GM12878 (cell line): ENCODE measurements around the gene KRT82. TPM values are rescaled to one million over a fixed set of nuclear protein-coding genes. Genes with fewer than 3 reads are reported as not detected.

Experiments
- ATAC-seq: fragments of 200-7000 bp; cut with Tn5 transposase; 3 replicates; pipeline ENCODE4 v1.9.1; 2020; ENCODE audit warnings: mild to moderate bottlenecking, moderate library complexity
- BruUV-seq: library from RNA; stranded (reverse); fragments of 400-500 nt; replicated peaks from 2 replicates; lab custom pipeline; 2021; lab: Mats Ljungman, UMichigan
- CTCF ChIA-PET: fragments of 300-600 bp; sonication (Branson Sonifier 250); formaldehyde crosslinking; extraction: SDS; loops from one replicate; lab custom pipeline; 2021; ENCODE audit warnings: inconsistent platforms; lab: Yijun Ruan, JAX
- POLR2A ChIA-PET: fragments of 350-600 bp; formaldehyde crosslinking; extraction: SDS; loops from one replicate; lab custom pipeline; 2021; ENCODE audit warnings: inconsistent platforms; lab: Charles Lee
- RAD21 ChIA-PET: fragments of 300-600 bp; sonication (Branson Sonifier 250); formaldehyde crosslinking; loops from one replicate; lab custom pipeline; 2023; ENCODE audit warnings: antibody characterized with exemption; ENCODE audit not compliant: unreplicated experiment; lab: Charles Lee
- SMC1A ChIA-PET: fragments of 300-600 bp; sonication (Branson Sonifier 250); formaldehyde crosslinking; loops from one replicate; lab custom pipeline; 2023; ENCODE audit not compliant: unreplicated experiment, uncharacterized antibody; lab: Charles Lee
- DNase-seq: peaks from one replicate; pipeline ENCODE4 v3.0.0-alpha.2; 2011; ENCODE audit warnings: low read depth, low spot score
- FAIRE-seq: peaks from 3 replicates; lab custom pipeline; 2011; peaks lifted over from hg19 to GRCh38; lab: Jason Lieb, UNC
- H2AFZ ChIP-seq: 2 replicates; pipeline ENCODE4 v1.6.0; 2011; ENCODE audit warnings: low read depth, low read length, control low read depth; ENCODE audit not compliant: control insufficient read depth
- H3K27ac ChIP-seq: 2 replicates; pipeline ENCODE4 v1.5.1; 2011; ENCODE audit warnings: control low read depth; ENCODE audit not compliant: control insufficient read depth, insufficient read depth
- H3K27me3 ChIP-seq, 2 experiments: replicated peaks in 1 of 2; 2 replicates each; pipeline versions ENCODE4 v1.6.0 to v1.6.1; 2011; ENCODE audit warnings: low read length in 1 of 2; ENCODE audit not compliant: control insufficient read depth in 2 of 2, insufficient read depth in 2 of 2
- H3K36me3 ChIP-seq, 2 experiments: 2 replicates each; pipeline ENCODE4 v1.5.1; 2011; ENCODE audit warnings: low read length in 1 of 2; ENCODE audit not compliant: control insufficient read depth in 2 of 2, insufficient read depth in 2 of 2
- H3K4me1 ChIP-seq: 2 replicates; pipeline ENCODE4 v1.6.1; 2011; ENCODE audit warnings: mild to moderate bottlenecking, low read length, moderate library complexity, mixed read lengths; ENCODE audit not compliant: control insufficient read depth, insufficient read depth
- H3K4me2 ChIP-seq: 2 replicates; pipeline ENCODE4 v1.6.0; 2011; ENCODE audit warnings: control low read depth; ENCODE audit not compliant: control insufficient read depth, insufficient read depth
- H3K4me3 ChIP-seq: fragments of 200-600 bp; sonication (generic); 2 replicates; pipeline ENCODE4 v1.5.1; 2016
- H3K79me2 ChIP-seq: 2 replicates; pipeline ENCODE4 v1.6.0; 2011; ENCODE audit warnings: low read length; ENCODE audit not compliant: control insufficient read depth, insufficient read depth
- H3K9ac ChIP-seq: 2 replicates; pipeline ENCODE4 v1.8.0; 2011; ENCODE audit warnings: low read length, control low read depth, mixed read lengths; ENCODE audit not compliant: control insufficient read depth, insufficient read depth
- H3K9me3 ChIP-seq: replicated peaks from 3 replicates; pipeline ENCODE4 v1.5.1; 2011; ENCODE audit warnings: mild to moderate bottlenecking, low read length; ENCODE audit not compliant: control insufficient read depth, insufficient read depth
- H4K20me1 ChIP-seq: 2 replicates; pipeline ENCODE4 v1.6.0; 2011; ENCODE audit not compliant: control insufficient read depth, insufficient read depth
- BMI1 ChIP-seq: fragments of 450-650 bp; IDR thresholded peaks from 2 replicates; pipeline ENCODE4 v1.6.1; 2016; ENCODE audit warnings: mild to moderate bottlenecking, moderate library complexity, borderline replicate concordance
- CBFB ChIP-seq: IDR thresholded peaks from 2 replicates; pipeline ENCODE4 v1.6.1; 2016; ENCODE audit warnings: antibody characterized with exemption, low read depth
- CEBPZ ChIP-seq: fragments of 150-350 bp; IDR thresholded peaks from 2 replicates; pipeline ENCODE4 v1.6.1; 2016; ENCODE audit warnings: low read depth, low read length
- NFYA ChIP-seq: IDR thresholded peaks from 2 replicates; pipeline ENCODE4 v1.6.1; 2011; ENCODE audit warnings: low read depth, mild to moderate bottlenecking, low read length, improper control_type of control experiment, borderline replicate concordance
- POLR2A ChIP-seq: IDR thresholded peaks from 2 replicates; pipeline ENCODE4 v1.6.1; 2011; ENCODE audit warnings: low read depth, mild to moderate bottlenecking, low read length
- RCOR1 ChIP-seq: conservative IDR thresholded peaks from 2 replicates; pipeline ENCODE4 v1.6.1; 2012; ENCODE audit warnings: low read depth, low read length, improper control_type of control experiment
- SIN3A ChIP-seq: IDR thresholded peaks from 2 replicates; pipeline ENCODE4 v1.6.1; 2012; ENCODE audit warnings: low read depth, low read length, improper control_type of control experiment
- SP1 ChIP-seq: IDR thresholded peaks from one replicate; pipeline ENCODE4 v1.6.1; 2011; ENCODE audit warnings: low read depth, low read length
- SREBF1 ChIP-seq: IDR thresholded peaks from 2 replicates; pipeline ENCODE4 v1.6.1; 2012; ENCODE audit warnings: mild to moderate bottlenecking, low read length
- SREBF2 ChIP-seq: IDR thresholded peaks from 2 replicates; pipeline ENCODE4 v1.6.1; 2012; ENCODE audit warnings: mild to moderate bottlenecking, low read length
- USF2 ChIP-seq: IDR thresholded peaks from 2 replicates; pipeline ENCODE4 v1.6.1; 2011; ENCODE audit warnings: low read depth, low read length, improper control_type of control experiment, borderline replicate concordance
- ZNF384 ChIP-seq: IDR thresholded peaks from 2 replicates; pipeline ENCODE4 v1.6.1; 2012; ENCODE audit warnings: low read depth, mild to moderate bottlenecking, low read length, improper control_type of control experiment, borderline replicate concordance
- WGBS: methylation state at CpG from one replicate; pipeline ENCODE4 v1.1.6; 2016; ENCODE audit warnings: low lambda C conversion rate; ENCODE audit not compliant: insufficient replicate concordance, insufficient coverage; ENCODE audit errors: missing lambda C conversion rate; 5-methylcytosine and 5-hydroxymethylcytosine counted together
- in situ Hi-C: fragments of 300-500 bp; cut with MboI; formaldehyde crosslinking; loops from 9 replicates; pipeline ENCODE4 v1.14.3; 2018; ENCODE audit warnings: mixed read lengths
- intact Hi-C: fragments of 100-400 bp; cut with micrococcal nuclease; formaldehyde crosslinking; loops from one replicate; pipeline ENCODE4 v1.14.2; 2022; ENCODE audit not compliant: unreplicated experiment
- polyA plus RNA-seq, 11 experiments: library from polyadenylated mRNA; depleted of rRNA in 4 of 11; unstranded in 6 of 11; stranded (reverse) in 5 of 11; fragments of >200 nt; fragmentation: Nextera tagmentation in 4 of 11; fragmentation: Illumina TruSeq in 1 of 11; extraction: Ambion mirVana in 4 of 11; extraction: Trizol in 1 of 11; gene quantifications; 1 replicate in 1 of 11; 2 replicates in 10 of 11; pipeline versions ENCODE4 v1.2.1 to v1.2.3, GENCODE V29; 2011 to 2016; ENCODE audit warnings: inconsistent platforms in 2 of 11, missing spikeins in 2 of 11, low read depth in 1 of 11
- total RNA-seq, 4 experiments: library from RNA; depleted of rRNA in 3 of 4; stranded (reverse); fragments of >200 nt in 3 of 4; fragmentation: Illumina TruSeq in 1 of 4; extraction: Trizol in 1 of 4; gene quantifications; 2 replicates each; pipeline versions ENCODE4 v1.2.1 to v1.2.3, GENCODE V29; 2013 to 2021

Gene KRT82
- total and polyA plus RNA-seq, 10 of the 15 experiments (the other 5 are each of a cell fraction or from before 2014, with no cell fraction given), result not detected

GRCh38 chr12:52438305-52439301, 32.5 kb upstream of the KRT82 start:
- intact Hi-C loops (no loop called here), in situ Hi-C loops (no loop called here)
- CTCF ChIA-PET, result no interaction called here
- Histone ChIP-seq H3K4me3 (no peak overlapping the region), H4K20me1 (no peaks in the 10 kb centered on the region), H3K27ac (no peak overlapping the region), H3K9ac (no peak overlapping the region), H3K9me3 (no peaks in the 10 kb centered on the region), H3K27me3 (peaks cover 6 to 7% of the 10 kb centered on the region in 2 experiments), H3K4me2 (no peak overlapping the region), H3K79me2 (no peaks in the 10 kb centered on the region), H3K4me1 (no peaks in the 10 kb centered on the region), H3K36me3 (no peaks in the 10 kb centered on the region), H2AFZ (no peak overlapping the region)
- SMC1A ChIA-PET, result no interaction called here
- POLR2A ChIA-PET, result no interaction called here
- no peak for TF ChIP-seq POLR2A
- TF ChIP-seq RCOR1, result no peak
- TF ChIP-seq SREBF2, result no peak
- no peak for TF ChIP-seq BMI1
- TF ChIP-seq CBFB, result no peak
- no peak for TF ChIP-seq CEBPZ
- no peak for TF ChIP-seq NFYA
- no peak for TF ChIP-seq SREBF1
- no peak for TF ChIP-seq SIN3A
- TF ChIP-seq SP1, result no peak
- no peak for TF ChIP-seq USF2
- TF ChIP-seq ZNF384, result no peak
- RAD21 ChIA-PET, result no interaction called here
- 25% methylated on average over 8 of the region's 8 CpGs for WGBS
- DNase-seq, result no peak
- no peak for ATAC-seq
- BruUV-seq, result no TSS peak
- FAIRE-seq, result no peak
